B cell (primary cell): ENCODE measurements around the gene OXCT1. TPM values are rescaled to one million over a fixed set of nuclear protein-coding genes. Genes with fewer than 3 reads are reported as not detected.

ENCODE experiments used
- ATAC-seq: fragments of 200-7000 bp; cut with Tn5 transposase; one replicate; pipeline ENCODE4 v1.10.0; 2021; ENCODE audit warnings: low read depth, mild to moderate bottlenecking, moderate number of reproducible peaks, moderate library complexity
- CTCF ChIA-PET: fragments of 350-600 bp; sonication (Branson Sonifier 250); formaldehyde crosslinking; loops from one replicate; lab custom pipeline; 2021; ENCODE audit warnings: antibody characterized with exemption, inconsistent platforms; lab: Charles Lee
- POLR2A ChIA-PET: fragments of 350-600 bp; sonication (Branson Sonifier 250); formaldehyde crosslinking; loops from one replicate; lab custom pipeline; 2021; ENCODE audit warnings: antibody characterized with exemption; lab: Charles Lee
- DNase-seq: peaks from one replicate; pipeline ENCODE4 v3.0.0; 2013
- H2AFZ ChIP-seq: 2 replicates; pipeline ENCODE4 v1.6.1; 2012; ENCODE audit warnings: mild to moderate bottlenecking, low read depth, low read length; ENCODE audit not compliant: insufficient read depth, poor library complexity, severe bottlenecking
- H3K27ac ChIP-seq, 2 donors: 1 replicate in 1 of 2; 2 replicates in 1 of 2; pipeline ENCODE4 v1.5.1; 2012 to 2013; ENCODE audit warnings: low read length in 2 of 2, mild to moderate bottlenecking in 2 of 2, moderate library complexity in 1 of 2
- H3K27me3 ChIP-seq, 4 experiments: fragments of 200-600 bp in 1 of 4; sonication (generic) in 1 of 4; replicated peaks in 1 of 4; 1 replicate in 2 of 4; 2 replicates in 2 of 4; pipeline versions ENCODE4 v1.6.1 to v1.7.0; 2013 to 2016; ENCODE audit warnings: low read length in 3 of 4, mild to moderate bottlenecking in 2 of 4, mixed read lengths in 1 of 4, moderate library complexity in 1 of 4; ENCODE audit not compliant: insufficient read depth in 4 of 4, control insufficient read depth in 3 of 4; ENCODE audit errors: control extremely low read depth in 1 of 4
- H3K36me3 ChIP-seq, 2 experiments: replicated peaks in 1 of 2; 1 replicate in 1 of 2; 2 replicates in 1 of 2; pipeline versions ENCODE4 v1.6.1 to v1.7.1; 2013; ENCODE audit warnings: low read length in 1 of 2; ENCODE audit not compliant: insufficient read depth in 2 of 2, control insufficient read depth in 1 of 2; ENCODE audit errors: control extremely low read depth in 1 of 2, extremely low read depth in 1 of 2
- H3K4me1 ChIP-seq, 2 donors: fragments of 200-600 bp in 1 of 2; sonication (generic) in 1 of 2; 1 replicate in 1 of 2; 2 replicates in 1 of 2; pipeline versions ENCODE4 v1.5.1 to v1.6.1; 2013 to 2017; ENCODE audit warnings: low read length in 2 of 2; ENCODE audit not compliant: control insufficient read depth in 2 of 2, insufficient read depth in 2 of 2
- H3K4me2 ChIP-seq: replicated peaks from 2 replicates; pipeline ENCODE3; 2012; ENCODE audit warnings: mild to moderate bottlenecking, low read depth, low read length; ENCODE audit not compliant: poor library complexity, severe bottlenecking
- H3K4me3 ChIP-seq, 5 experiments: fragments of 200-600 bp in 1 of 5; sonication (generic) in 1 of 5; 1 replicate in 3 of 5; 2 replicates in 2 of 5; pipeline versions ENCODE4 v1.5.1 to v1.7.0; 2011 to 2016; ENCODE audit warnings: low read length in 4 of 5, mild to moderate bottlenecking in 4 of 5, low read depth in 2 of 5, control low read depth in 1 of 5, moderate library complexity in 1 of 5; ENCODE audit not compliant: insufficient read depth in 1 of 5; ENCODE audit errors: control extremely low read depth in 1 of 5, extremely low read depth in 1 of 5
- H3K79me2 ChIP-seq: fragments of 200-600 bp; sonication (generic); one replicate; pipeline ENCODE4 v1.6.0; 2016; ENCODE audit warnings: low read length; ENCODE audit not compliant: control insufficient read depth, insufficient read depth
- H3K9ac ChIP-seq: fragments of 200-600 bp; sonication (generic); 2 replicates; pipeline ENCODE4 v1.6.1; 2017; ENCODE audit warnings: mild to moderate bottlenecking, low read length, moderate library complexity
- H3K9me3 ChIP-seq, 3 donors: one replicate each; pipeline versions ENCODE4 v1.6.1 to v1.7.1; 2013; ENCODE audit warnings: low read length in 2 of 3; ENCODE audit not compliant: control insufficient read depth in 2 of 3, insufficient read depth in 1 of 3; ENCODE audit errors: control extremely low read depth in 1 of 3
- H4K20me1 ChIP-seq: 2 replicates; pipeline ENCODE4 v1.6.0; 2012; ENCODE audit warnings: mild to moderate bottlenecking, low read length; ENCODE audit not compliant: insufficient read depth, control insufficient read depth, poor library complexity, severe bottlenecking
- H3K27ac Mint-ChIP-seq: one replicate; pipeline ENCODE4 v1.8.0; 2021; ENCODE audit warnings: mixed read lengths
- H3K27me3 Mint-ChIP-seq: one replicate; pipeline ENCODE4 v1.8.0; 2021; ENCODE audit warnings: mixed read lengths
- H3K4me1 Mint-ChIP-seq: one replicate; pipeline ENCODE4 v1.8.0; 2021; ENCODE audit warnings: mixed read lengths
- H3K4me3 Mint-ChIP-seq: one replicate; pipeline ENCODE4 v1.8.0; 2021; ENCODE audit warnings: mixed read lengths
- H3K9me3 Mint-ChIP-seq: one replicate; pipeline ENCODE4 v1.8.0; 2022; ENCODE audit warnings: mixed read lengths; ENCODE audit not compliant: insufficient read depth
- CTCF ChIP-seq: fragments of 200-600 bp; IDR thresholded peaks from one replicate; pipeline ENCODE4 v1.8.0; 2022; ENCODE audit warnings: antibody characterized with exemption, mild to moderate bottlenecking
- EZH2 ChIP-seq: IDR thresholded peaks from 2 replicates; pipeline ENCODE4 v1.6.1; 2012; ENCODE audit warnings: borderline replicate concordance, low read depth, mild to moderate bottlenecking, moderate library complexity, low read length; ENCODE audit not compliant: insufficient read depth, poor library complexity, severe bottlenecking
- WGBS: methylation state at CpG from one replicate; pipeline ENCODE4 v1.1.5; 2013; ENCODE audit warnings: missing lambda C conversion rate; ENCODE audit not compliant: insufficient coverage; 5-methylcytosine and 5-hydroxymethylcytosine counted together
- intact Hi-C: fragments of 100-400 bp; cut with micrococcal nuclease; formaldehyde crosslinking; loops from one replicate; pipeline ENCODE4 v1.10.0; 2022
- polyA plus RNA-seq: library from polyadenylated mRNA; depleted of rRNA; stranded (reverse); fragments of >200 nt; gene quantifications from 2 replicates; pipeline ENCODE4 v1.2.3, GENCODE V29; 2012
- total RNA-seq, 2 donors: library from RNA; stranded (reverse); fragments of 120-200 nt in 1 of 2; gene quantifications; 1 replicate in 1 of 2; 2 replicates in 1 of 2; pipeline versions ENCODE4 v1.2.3 to v1.2.4, GENCODE V29; 2013 to 2022

The OXCT1 gene
- total and polyA plus RNA-seq, 2 donors (not counting 1 experiment from before 2014, with no cell fraction given) = 11.0 to 35.6 TPM

- no peaks in the 10 kb centered on the region for H4K20me1 ChIP-seq
- no CpG with 5 or more reads among the region's 2 CpGs for WGBS
- H3K4me1 ChIP-seq = no peaks in the 10 kb centered on the region
- no peaks in the 10 kb centered on the region for H3K9me3 Mint-ChIP-seq
- no peak overlapping the region for H3K27ac ChIP-seq
- no peak overlapping the region for H3K4me3 Mint-ChIP-seq
- no peak for ATAC-seq
- H3K4me3 ChIP-seq = no peak overlapping the region
- no peak overlapping the region for H3K27ac Mint-ChIP-seq
- ChIA-PET POLR2A (no interaction called here), CTCF (no interaction called here)
- H2AFZ ChIP-seq = no peak overlapping the region
- no peaks in the 10 kb centered on the region for H3K27me3 Mint-ChIP-seq
- no peak overlapping the region for H3K4me2 ChIP-seq
- no peak for DNase-seq
- no peaks in the 10 kb centered on the region for H3K79me2 ChIP-seq
- no peak overlapping the region for H3K9ac ChIP-seq
- no peaks in the 10 kb centered on the region for H3K4me1 Mint-ChIP-seq
- H3K36me3 ChIP-seq = peaks cover 3 to 12% of the 10 kb centered on the region in 2 experiments
- intact Hi-C loops = no loop called here
- H3K27me3 ChIP-seq = no peaks in the 10 kb centered on the region
- H3K9me3 ChIP-seq = no peaks in the 10 kb centered on the region
- no peak for TF ChIP-seq EZH2
These were observed 81.3 kb downstream of the OXCT1 start for GRCh38 chr5:41788941-41789368.

- ChIA-PET POLR2A (no interaction called here), CTCF (interaction anchor here (0.7 kb wide), 1 partner anchor 70 kb away, joined by 4 read pairs; no protein-coding TSS in a partner anchor)
- Mint-ChIP-seq H3K27me3 (no peaks in the 10 kb centered on the region), H3K4me3 (no peak overlapping the region), H3K4me1 (no peaks in the 10 kb centered on the region), H3K27ac (no peak overlapping the region), H3K9me3 (no peaks in the 10 kb centered on the region)
- DNase-seq (no peak), ATAC-seq (no peak)
- H3K4me1 ChIP-seq = no peaks in the 10 kb centered on the region
- H3K9me3 ChIP-seq = no peaks in the 10 kb centered on the region
- H4K20me1 ChIP-seq = no peaks in the 10 kb centered on the region
- no peak overlapping the region for H3K9ac ChIP-seq
- no peak overlapping the region for H3K4me2 ChIP-seq
- no peak overlapping the region for H3K4me3 ChIP-seq
- H2AFZ ChIP-seq = no peak overlapping the region
- no peak overlapping the region for H3K27ac ChIP-seq
- TF ChIP-seq CTCF = no peak
- no peak for TF ChIP-seq EZH2
- H3K27me3 ChIP-seq = no peaks in the 10 kb centered on the region
- intact Hi-C loops = no loop called here
- WGBS = 100% methylated on average over 1 of the region's 2 CpGs
- peaks cover 8 to 13% of the 10 kb centered on the region in 2 experiments for H3K36me3 ChIP-seq
- H3K79me2 ChIP-seq = no peaks in the 10 kb centered on the region
These were observed 83.0 kb downstream of the OXCT1 start for GRCh38 chr5:41787265-41787664.
